SK-N-MC (cell line): ENCODE data around the gene TMEFF2.

Experiments used
- EZH2 ChIP-seq: fragments of 200-600 bp; sonication (generic); IDR thresholded peaks from one replicate; pipeline ENCODE4 v1.6.1; 2017; ENCODE audit warnings: antibody characterized with exemption
- FOXP2 ChIP-seq: optimal IDR thresholded peaks from 2 replicates; pipeline ENCODE3; 2011; ENCODE audit warnings: mild to moderate bottlenecking, moderate library complexity; ENCODE audit not compliant: insufficient read depth; ENCODE audit errors: extremely low read length, control extremely low read depth
- POLR2AphosphoS5 ChIP-seq: IDR thresholded peaks from 2 replicates; pipeline ENCODE4 v1.6.1; 2012; ENCODE audit warnings: mild to moderate bottlenecking, low read depth, low read length, borderline replicate concordance

DNA sequence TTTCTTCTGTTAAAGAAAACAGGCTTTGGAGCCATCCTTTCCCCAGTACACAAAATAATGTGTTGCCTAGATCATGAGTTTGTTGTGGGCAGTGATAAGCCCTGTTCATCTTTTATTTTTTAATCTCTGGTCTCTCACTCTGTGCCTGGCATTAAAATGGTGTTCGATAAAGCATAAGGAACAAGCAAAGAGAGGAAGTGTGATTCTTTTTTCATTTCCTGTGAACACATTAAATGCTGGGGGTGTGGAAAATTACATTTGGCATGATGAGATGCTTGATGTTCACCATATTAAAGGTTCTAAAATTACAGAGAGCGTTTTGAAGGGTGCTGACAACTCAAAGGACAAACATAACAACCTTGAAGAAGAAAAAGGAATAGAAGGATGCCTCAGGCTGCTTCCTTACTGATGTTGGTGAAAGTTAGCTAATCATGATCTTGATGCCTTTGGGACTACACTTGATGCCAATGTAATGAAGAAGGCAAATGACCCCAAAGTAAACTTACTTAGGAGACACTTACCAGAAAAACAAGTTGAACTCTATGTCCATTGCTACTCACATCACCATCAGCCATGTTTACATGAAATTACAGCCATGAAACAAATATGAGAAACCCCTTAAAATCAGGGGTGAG, 33.0 kb downstream of the TMEFF2 start:
- TF ChIP-seq EZH2 (no peak), POLR2AphosphoS5 (no peak), FOXP2 (no peak)
